HEK293T (cell line): ENCODE results near the gene TAPBPL.

Source experiments
- FOXA1 ChIP-seq: fragments of 450-650 bp; IDR thresholded peaks from 2 replicates; pipeline ENCODE4 v1.6.1; 2016; ENCODE audit warnings: mild to moderate bottlenecking
- FOXM1 ChIP-seq: fragments of 450-650 bp; IDR thresholded peaks from 2 replicates; pipeline ENCODE4 v1.6.1; 2017; ENCODE audit warnings: mild to moderate bottlenecking, borderline replicate concordance
- LEF1 ChIP-seq: fragments of 450-650 bp; IDR thresholded peaks from 2 replicates; pipeline ENCODE4 v1.6.1; 2017; ENCODE audit warnings: mild to moderate bottlenecking, borderline replicate concordance
- TARDBP ChIP-seq: fragments of 450-650 bp; IDR thresholded peaks from 2 replicates; pipeline ENCODE4 v1.6.1; 2016
- ZNF384 ChIP-seq: fragments of 450-650 bp; IDR thresholded peaks from 2 replicates; pipeline ENCODE4 v1.6.1; 2016
- TF ChIP-seq, protein P1 (sequence below): fragments of 450-650 bp; IDR thresholded peaks from 2 replicates; pipeline ENCODE4 v1.6.1; 2016

DNA sequence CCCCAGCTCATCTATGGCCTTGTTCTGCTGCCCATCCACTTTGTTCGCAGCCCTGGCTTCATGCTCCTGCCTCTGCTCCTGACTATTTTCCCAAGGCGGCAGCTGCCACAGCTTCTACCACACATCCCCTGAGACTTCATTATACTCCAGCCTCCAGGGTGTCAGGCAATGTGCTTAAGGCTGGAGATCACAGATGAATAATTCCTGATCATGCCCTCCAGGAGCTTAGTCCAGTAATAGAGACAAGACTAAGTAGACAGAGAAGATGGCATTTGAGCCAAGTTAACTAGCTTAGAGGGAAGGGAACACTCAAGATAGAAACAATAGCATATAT is 7.1 kb downstream of the TAPBPL start:
- no peak for TF ChIP-seq FOXA1
- TF ChIP-seq LEF1: no peak
- TF ChIP-seq ZNF384: no peak
- TF ChIP-seq TARDBP: no peak
- TF ChIP-seq, protein P1, sequence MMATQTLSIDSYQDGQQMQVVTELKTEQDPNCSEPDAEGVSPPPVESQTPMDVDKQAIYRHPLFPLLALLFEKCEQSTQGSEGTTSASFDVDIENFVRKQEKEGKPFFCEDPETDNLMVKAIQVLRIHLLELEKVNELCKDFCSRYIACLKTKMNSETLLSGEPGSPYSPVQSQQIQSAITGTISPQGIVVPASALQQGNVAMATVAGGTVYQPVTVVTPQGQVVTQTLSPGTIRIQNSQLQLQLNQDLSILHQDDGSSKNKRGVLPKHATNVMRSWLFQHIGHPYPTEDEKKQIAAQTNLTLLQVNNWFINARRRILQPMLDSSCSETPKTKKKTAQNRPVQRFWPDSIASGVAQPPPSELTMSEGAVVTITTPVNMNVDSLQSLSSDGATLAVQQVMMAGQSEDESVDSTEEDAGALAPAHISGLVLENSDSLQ: no peak
- TF ChIP-seq FOXM1: no peak
